Renal cortex interstitium (tissue), 3 donors: ENCODE measurements around the gene ZNF273. TPM values are rescaled to one million over a fixed set of nuclear protein-coding genes. Genes with fewer than 3 reads are reported as not detected.

ENCODE experiments used
- polyA plus RNA-seq, 3 donors: library from polyadenylated mRNA; unstranded; fragments of 120-200 nt; gene quantifications; one replicate each; pipeline ENCODE4 v1.2.1, GENCODE V29; 2013; ENCODE audit not compliant: insufficient read length in 3 of 3

The ZNF273 gene
- polyA plus RNA-seq, 3 donors: 9.3 to 10.9 (median 9.6) TPM

Other genes with a start within 250 kb of the ZNF273 start
- gene ZNF107, start 237.1 kb upstream of the ZNF273 start, polyA plus RNA-seq: 10 to 100 TPM in 2 of 3 donors, 1 to 10 TPM in 1; 8.9 to 10.5 (median 10.5) TPM
- gene ZNF138, start 108.8 kb upstream of the ZNF273 start, polyA plus RNA-seq: 10 to 100 TPM; 14.4 to 24.4 (median 19.8) TPM
- 10 to 100 TPM; 28.8 to 66.4 (median 38.5) TPM for gene ZNF117, start 87.8 kb downstream of the ZNF273 start, polyA plus RNA-seq
- gene ERV3-1, start 103.4 kb downstream of the ZNF273 start, polyA plus RNA-seq: 10 to 100 TPM; 26.7 to 59.5 (median 28.8) TPM